Right lobe of liver (tissue), 6 donors: ENCODE measurements around the gene INS. TPM values are rescaled to one million over a fixed set of nuclear protein-coding genes. Genes with fewer than 3 reads are reported as not detected.
A peak's percentile ranks its signal among the peaks of the same experiment; 100 is the strongest.

Experiments used
- ATAC-seq, 4 donors: fragments of 200-7000 bp; cut with Tn5 transposase; one replicate each; pipeline ENCODE4 v1.9.1; 2020; ENCODE audit warnings: mild to moderate bottlenecking in 4 of 4, moderate library complexity in 4 of 4
- DNase-seq, 3 donors: peaks; one replicate each; pipeline ENCODE4 v3.0.0-alpha.2; 2020
- H3K27ac ChIP-seq, 3 donors: fragments of 200-600 bp; one replicate each; pipeline ENCODE4 v1.8.0; 2022
- H3K27me3 ChIP-seq, 2 donors: fragments of 200-600 bp; one replicate each; pipeline ENCODE4 v1.8.0; 2022
- H3K36me3 ChIP-seq, 4 donors: fragments of 200-600 bp; sonication (generic) in 1 of 4; one replicate each; pipeline versions ENCODE4 v1.5.1 to v1.8.0; 2017 to 2022; ENCODE audit warnings: control low read depth in 1 of 4
- H3K4me1 ChIP-seq, 4 donors: fragments of 200-600 bp; sonication (generic) in 1 of 4; one replicate each; pipeline versions ENCODE4 v1.5.1 to v1.8.0; 2017 to 2022; ENCODE audit warnings: control low read depth in 1 of 4
- H3K4me3 ChIP-seq, 3 donors: fragments of 200-600 bp; one replicate each; pipeline ENCODE4 v1.8.0; 2022
- H3K9me3 ChIP-seq, 4 donors: fragments of 200-600 bp; sonication (generic) in 1 of 4; one replicate each; pipeline versions ENCODE4 v1.5.1 to v1.8.0; 2017 to 2022; ENCODE audit warnings: control low read depth in 1 of 4
- POLR2A ChIP-seq: fragments of 450-650 bp; IDR thresholded peaks from one replicate; pipeline ENCODE4 v1.6.1; 2017; ENCODE audit warnings: antibody characterized with exemption, mild to moderate bottlenecking
- WGBS: methylation state at CpG from one replicate; pipeline ENCODE4 v1.1.6; 2018; ENCODE audit warnings: low coverage, low lambda C conversion rate; ENCODE audit not compliant: insufficient coverage; ENCODE audit errors: missing lambda C conversion rate; 5-methylcytosine and 5-hydroxymethylcytosine counted together
- intact Hi-C, 2 donors: fragments of 100-400 bp; cut with DNase I; formaldehyde crosslinking; loops; one replicate each; pipeline versions ENCODE4 v1.11.2 to v1.14.1; 2022
- total RNA-seq, 6 experiments: library from RNA; depleted of rRNA in 2 of 6; stranded (reverse); fragments of >200 nt in 2 of 6; fragmentation: NEBNext Ultra II Directional in 3 of 6; extraction: Animal tissue kit (Norgen Biotek cat#: 25700) in 3 of 6; gene quantifications; one replicate each; pipeline versions ENCODE4 v1.1.0 to v1.2.4, GENCODE V29; 2016 to 2023
- TF ChIP-seq, protein P1 (sequence below), 4 donors: fragments of 200-600 bp in 3 of 4; fragments of 450-650 bp in 1 of 4; IDR thresholded peaks; one replicate each; pipeline versions ENCODE4 v1.5.1 to v1.8.0; 2016 to 2022; ENCODE audit warnings: antibody characterized with exemption in 4 of 4, mild to moderate bottlenecking in 2 of 4
- donor health status: DM: no; HTN: yes; CAD: no.
- donor health status: DM: no; HTN: no; CAD: no.
- donor health status: DM: no; HTN: no; CAD: no.
- donor health status: DM: no; HTN: yes; CAD: no.
- donor health status: DM: no; HTN: yes; CAD: no.

INS gene
- total RNA-seq, 6 experiments from 2014 or later = not detected

DNA sequence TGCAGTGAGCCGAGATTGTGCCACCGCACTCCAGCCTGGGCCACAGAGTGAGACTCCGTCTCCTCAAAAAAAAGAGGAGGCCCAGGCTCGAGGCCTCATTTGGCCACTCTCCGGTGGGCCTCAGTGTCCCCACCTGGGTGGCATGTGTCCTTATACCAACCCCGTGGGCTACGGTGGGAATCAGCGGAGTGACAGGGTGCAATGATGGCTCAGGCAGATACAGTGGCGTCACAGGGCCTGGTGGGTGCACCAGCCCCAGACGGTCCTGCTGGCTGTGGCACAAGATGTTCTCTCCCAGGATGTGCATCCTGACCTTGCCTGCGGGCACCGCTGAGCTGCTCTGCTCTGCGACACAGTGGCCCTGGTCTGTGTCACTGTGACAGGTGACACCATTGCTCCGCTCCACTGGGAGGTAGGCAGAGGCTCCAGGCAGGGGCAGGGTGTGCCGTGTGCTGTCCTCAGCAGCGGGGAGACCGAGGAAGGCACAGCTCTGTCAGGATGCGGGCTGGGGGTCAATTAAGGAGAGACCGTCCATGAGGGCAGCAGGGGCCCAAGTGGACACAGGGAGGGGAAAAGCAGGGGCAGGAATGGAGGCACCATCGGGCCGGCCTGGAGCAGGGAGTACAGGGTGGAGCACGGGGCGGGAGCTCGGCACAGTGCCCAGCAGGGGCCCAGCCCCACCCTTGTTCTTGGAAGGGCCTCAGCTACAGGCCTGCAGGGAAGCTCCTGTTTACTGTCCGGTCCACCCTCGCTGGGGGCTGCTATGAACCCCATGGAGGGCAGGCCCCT is 32.3 kb upstream of the INS start:
- no peaks in the 10 kb centered on the region for H3K36me3 ChIP-seq
- H3K4me1 ChIP-seq = no peaks in the 10 kb centered on the region
- no peak for ATAC-seq
- no peak overlapping the region for H3K27ac ChIP-seq
- TF ChIP-seq, protein P1, sequence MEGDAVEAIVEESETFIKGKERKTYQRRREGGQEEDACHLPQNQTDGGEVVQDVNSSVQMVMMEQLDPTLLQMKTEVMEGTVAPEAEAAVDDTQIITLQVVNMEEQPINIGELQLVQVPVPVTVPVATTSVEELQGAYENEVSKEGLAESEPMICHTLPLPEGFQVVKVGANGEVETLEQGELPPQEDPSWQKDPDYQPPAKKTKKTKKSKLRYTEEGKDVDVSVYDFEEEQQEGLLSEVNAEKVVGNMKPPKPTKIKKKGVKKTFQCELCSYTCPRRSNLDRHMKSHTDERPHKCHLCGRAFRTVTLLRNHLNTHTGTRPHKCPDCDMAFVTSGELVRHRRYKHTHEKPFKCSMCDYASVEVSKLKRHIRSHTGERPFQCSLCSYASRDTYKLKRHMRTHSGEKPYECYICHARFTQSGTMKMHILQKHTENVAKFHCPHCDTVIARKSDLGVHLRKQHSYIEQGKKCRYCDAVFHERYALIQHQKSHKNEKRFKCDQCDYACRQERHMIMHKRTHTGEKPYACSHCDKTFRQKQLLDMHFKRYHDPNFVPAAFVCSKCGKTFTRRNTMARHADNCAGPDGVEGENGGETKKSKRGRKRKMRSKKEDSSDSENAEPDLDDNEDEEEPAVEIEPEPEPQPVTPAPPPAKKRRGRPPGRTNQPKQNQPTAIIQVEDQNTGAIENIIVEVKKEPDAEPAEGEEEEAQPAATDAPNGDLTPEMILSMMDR (IDR thresholded peaks at IDR 0.05) = no peak
- TF ChIP-seq POLR2A = no peak
- no peak for DNase-seq
- intact Hi-C loops = no loop called here
- WGBS = 76% methylated on average over 5 of the region's 26 CpGs
- no peak overlapping the region for H3K4me3 ChIP-seq
- no peaks in the 10 kb centered on the region for H3K9me3 ChIP-seq
- H3K27me3 ChIP-seq = no peaks in the 10 kb centered on the region

DNA sequence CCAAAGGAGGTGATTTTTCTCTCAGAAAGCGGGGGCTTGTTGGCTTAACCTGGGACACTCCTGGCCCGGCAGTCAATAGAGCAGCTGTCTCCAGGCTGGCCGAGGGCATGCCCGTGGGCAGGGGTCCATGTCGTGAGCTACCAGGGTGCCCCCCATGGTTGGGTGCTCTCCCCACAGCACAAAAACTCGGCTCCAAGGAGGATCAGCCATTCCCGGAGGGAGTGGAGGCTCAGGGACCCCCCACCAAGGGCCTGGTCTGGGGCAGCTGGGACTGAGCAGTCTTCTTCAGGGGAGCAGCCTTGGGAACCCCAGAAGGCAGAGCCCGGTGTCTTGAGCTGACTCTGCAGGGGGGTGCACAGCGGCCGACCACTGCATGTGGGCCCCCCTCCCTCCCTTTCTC is 31.4 kb upstream of the INS start:
- TF ChIP-seq POLR2A = no peak
- TF ChIP-seq, protein P1 (IDR thresholded peaks at IDR 0.05) = no peak
- 40% methylated on average over 1 of the region's 10 CpGs for WGBS
- ATAC-seq (no peak), DNase-seq (no peak)
- Histone ChIP-seq H3K36me3 (no peaks in the 10 kb centered on the region), H3K27me3 (no peaks in the 10 kb centered on the region), H3K4me3 (no peak overlapping the region), H3K27ac (no peak overlapping the region), H3K9me3 (no peaks in the 10 kb centered on the region), H3K4me1 (no peaks in the 10 kb centered on the region)
- intact Hi-C loops = no loop called here

DNA sequence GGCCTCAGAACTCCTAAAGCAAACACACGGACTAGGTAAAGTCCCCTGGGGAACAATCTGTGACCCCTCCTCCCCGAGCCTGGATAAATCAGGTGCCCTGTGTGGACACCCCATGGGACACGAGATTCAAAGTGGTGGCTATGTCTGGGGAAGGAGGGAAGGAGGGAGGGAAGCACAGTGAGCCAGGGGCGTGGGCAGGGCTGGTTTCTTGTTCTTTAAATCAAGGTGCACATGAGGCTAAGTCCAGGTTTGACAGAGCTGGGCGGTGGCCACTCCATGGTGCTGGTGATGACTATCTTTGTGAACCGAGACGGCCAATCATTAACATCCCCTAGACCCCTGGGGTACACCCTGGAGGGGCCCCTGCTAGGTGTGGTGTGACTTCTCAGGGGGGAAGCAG is 30.9 kb upstream of the INS start:
- no peak for DNase-seq
- Histone ChIP-seq H3K27ac (no peak overlapping the region), H3K4me1 (no peaks in the 10 kb centered on the region), H3K9me3 (no peaks in the 10 kb centered on the region), H3K27me3 (no peaks in the 10 kb centered on the region), H3K36me3 (no peaks in the 10 kb centered on the region), H3K4me3 (no peak overlapping the region)
- TF ChIP-seq POLR2A = no peak
- TF ChIP-seq, protein P1 (IDR thresholded peaks at IDR 0.05) = no peak
- WGBS = 44% methylated on average over 6 of the region's 7 CpGs
- no peak for ATAC-seq
- intact Hi-C loops = no loop called here

DNA sequence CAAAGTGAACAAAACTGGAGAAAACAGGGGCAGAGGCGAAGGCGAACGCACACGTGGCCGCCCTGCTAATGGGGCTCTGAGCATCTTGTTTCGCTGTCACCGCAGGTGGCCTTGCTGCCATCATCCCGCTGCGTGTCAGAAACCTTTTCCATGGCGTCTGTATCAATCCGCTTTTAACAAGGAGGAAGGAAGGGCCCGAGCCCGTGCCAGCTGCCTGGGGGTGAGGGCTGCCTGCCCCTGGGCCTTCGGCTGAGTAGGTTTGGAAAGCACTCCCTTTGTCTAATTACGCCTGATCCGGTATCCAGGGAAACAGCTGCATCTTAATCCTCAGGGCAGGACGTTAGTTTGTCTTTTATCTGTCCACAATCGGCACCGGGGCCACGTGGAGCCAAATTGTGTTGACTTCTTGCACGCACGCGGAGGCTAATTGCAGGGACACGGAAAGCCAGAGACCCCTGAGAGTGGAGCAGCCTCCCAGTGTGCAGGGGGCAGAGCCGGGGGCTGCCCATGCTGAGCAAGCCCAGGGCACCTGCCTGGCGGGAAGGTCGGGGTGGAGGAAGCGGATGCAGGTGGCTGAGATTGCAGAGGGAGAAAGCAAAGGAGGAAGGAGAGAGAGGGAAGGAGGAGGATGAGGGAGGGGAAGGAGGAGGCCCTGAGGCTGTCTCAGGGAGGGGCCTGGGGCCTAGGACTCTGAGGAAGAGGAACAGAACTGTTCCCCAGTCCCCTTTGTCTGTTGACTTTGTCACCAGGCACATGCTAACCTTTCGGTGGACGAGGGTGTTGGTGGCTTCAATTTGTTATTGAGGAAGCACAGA is 29.9 kb upstream of the INS start:
- Histone ChIP-seq H3K9me3 (no peaks in the 10 kb centered on the region), H3K27ac (no peak overlapping the region), H3K4me3 (no peak overlapping the region), H3K27me3 (no peaks in the 10 kb centered on the region), H3K4me1 (no peaks in the 10 kb centered on the region), H3K36me3 (no peaks in the 10 kb centered on the region)
- no peak for TF ChIP-seq POLR2A
- TF ChIP-seq, protein P1 (IDR thresholded peaks at IDR 0.05) = no peak
- 27% methylated on average over 18 of the region's 30 CpGs for WGBS
- ATAC-seq = peak; percentile 35 to 56 (median 41)
- intact Hi-C loops = no loop called here
- no peak for DNase-seq
